ENCODE results near the gene CCND1.

DNA sequence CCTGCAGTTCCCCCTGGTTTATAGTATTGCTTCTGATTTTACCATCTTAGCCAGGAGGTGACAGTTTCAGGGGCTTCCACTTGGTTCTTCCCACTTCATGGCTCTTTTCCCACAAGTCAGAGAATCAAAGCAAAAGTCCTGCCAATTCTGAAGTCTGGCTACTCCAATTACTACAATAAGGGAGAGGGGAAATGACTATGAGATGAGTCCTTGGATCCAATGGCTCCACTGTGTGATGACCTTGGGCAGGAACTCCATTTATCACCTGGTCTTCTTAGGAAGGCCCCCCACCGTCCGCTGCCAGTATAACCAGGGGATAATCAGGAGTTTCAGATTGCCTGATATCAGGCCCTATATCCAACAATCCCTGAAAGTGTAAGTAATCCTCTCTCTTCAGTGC lies 31.6 kb upstream of the CCND1 start:
- TF ChIP-seq, protein P1, sequence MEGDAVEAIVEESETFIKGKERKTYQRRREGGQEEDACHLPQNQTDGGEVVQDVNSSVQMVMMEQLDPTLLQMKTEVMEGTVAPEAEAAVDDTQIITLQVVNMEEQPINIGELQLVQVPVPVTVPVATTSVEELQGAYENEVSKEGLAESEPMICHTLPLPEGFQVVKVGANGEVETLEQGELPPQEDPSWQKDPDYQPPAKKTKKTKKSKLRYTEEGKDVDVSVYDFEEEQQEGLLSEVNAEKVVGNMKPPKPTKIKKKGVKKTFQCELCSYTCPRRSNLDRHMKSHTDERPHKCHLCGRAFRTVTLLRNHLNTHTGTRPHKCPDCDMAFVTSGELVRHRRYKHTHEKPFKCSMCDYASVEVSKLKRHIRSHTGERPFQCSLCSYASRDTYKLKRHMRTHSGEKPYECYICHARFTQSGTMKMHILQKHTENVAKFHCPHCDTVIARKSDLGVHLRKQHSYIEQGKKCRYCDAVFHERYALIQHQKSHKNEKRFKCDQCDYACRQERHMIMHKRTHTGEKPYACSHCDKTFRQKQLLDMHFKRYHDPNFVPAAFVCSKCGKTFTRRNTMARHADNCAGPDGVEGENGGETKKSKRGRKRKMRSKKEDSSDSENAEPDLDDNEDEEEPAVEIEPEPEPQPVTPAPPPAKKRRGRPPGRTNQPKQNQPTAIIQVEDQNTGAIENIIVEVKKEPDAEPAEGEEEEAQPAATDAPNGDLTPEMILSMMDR (IDR thresholded peaks at IDR 0.05; ENCODE audit: poor library complexity), result no peak
- TF ChIP-seq EZH2 (IDR thresholded peaks at IDR 0.05; ENCODE audit: borderline replicate concordance), result no peak

Measured in hepatocyte (in vitro differentiated cells).